ENCODE results near the gene ZNF821.
"Not testable (repeated sequence)": the region's sequence is repeated elsewhere in the genome, so short reads cannot be mapped to it uniquely, and the experiment has no call there.

- TF ChIP-seq POLR2A (IDR thresholded peaks at IDR 0.05; ENCODE audit: low read depth, low read length); CHD1 (IDR thresholded peaks at IDR 0.05; ENCODE audit: low read depth, low read length); PBX3 (IDR thresholded peaks at IDR 0.05; ENCODE audit: insufficient replicate concordance, low read depth, low read length); MEF2A (IDR thresholded peaks at IDR 0.05; ENCODE audit: insufficient read depth, low read depth, low read length); EP300 (IDR thresholded peaks at IDR 0.05; ENCODE audit: borderline replicate concordance in 1 of 2, control insufficient read depth in 1 of 2, low read depth in 2 of 2, low read length in 2 of 2); STAT3 (IDR thresholded peaks at IDR 0.05; ENCODE audit: low read depth, low read length); CTCF (IDR thresholded peaks at IDR 0.05 in 2 of 3, conservative IDR thresholded peaks at IDR 0.05 in 1 of 3; ENCODE audit: control insufficient read depth in 2 of 3, extremely low read depth in 1 of 3, insufficient read depth in 1 of 3, low read depth in 3 of 3, low read length in 3 of 3); YY1 (IDR thresholded peaks at IDR 0.05; ENCODE audit: low read depth, low read length); BCLAF1 (IDR thresholded peaks at IDR 0.05); RAD51 (IDR thresholded peaks at IDR 0.05); GABPA (IDR thresholded peaks at IDR 0.05; ENCODE audit: low read depth): not testable (repeated sequence)
- TF ChIP-seq, protein P1, sequence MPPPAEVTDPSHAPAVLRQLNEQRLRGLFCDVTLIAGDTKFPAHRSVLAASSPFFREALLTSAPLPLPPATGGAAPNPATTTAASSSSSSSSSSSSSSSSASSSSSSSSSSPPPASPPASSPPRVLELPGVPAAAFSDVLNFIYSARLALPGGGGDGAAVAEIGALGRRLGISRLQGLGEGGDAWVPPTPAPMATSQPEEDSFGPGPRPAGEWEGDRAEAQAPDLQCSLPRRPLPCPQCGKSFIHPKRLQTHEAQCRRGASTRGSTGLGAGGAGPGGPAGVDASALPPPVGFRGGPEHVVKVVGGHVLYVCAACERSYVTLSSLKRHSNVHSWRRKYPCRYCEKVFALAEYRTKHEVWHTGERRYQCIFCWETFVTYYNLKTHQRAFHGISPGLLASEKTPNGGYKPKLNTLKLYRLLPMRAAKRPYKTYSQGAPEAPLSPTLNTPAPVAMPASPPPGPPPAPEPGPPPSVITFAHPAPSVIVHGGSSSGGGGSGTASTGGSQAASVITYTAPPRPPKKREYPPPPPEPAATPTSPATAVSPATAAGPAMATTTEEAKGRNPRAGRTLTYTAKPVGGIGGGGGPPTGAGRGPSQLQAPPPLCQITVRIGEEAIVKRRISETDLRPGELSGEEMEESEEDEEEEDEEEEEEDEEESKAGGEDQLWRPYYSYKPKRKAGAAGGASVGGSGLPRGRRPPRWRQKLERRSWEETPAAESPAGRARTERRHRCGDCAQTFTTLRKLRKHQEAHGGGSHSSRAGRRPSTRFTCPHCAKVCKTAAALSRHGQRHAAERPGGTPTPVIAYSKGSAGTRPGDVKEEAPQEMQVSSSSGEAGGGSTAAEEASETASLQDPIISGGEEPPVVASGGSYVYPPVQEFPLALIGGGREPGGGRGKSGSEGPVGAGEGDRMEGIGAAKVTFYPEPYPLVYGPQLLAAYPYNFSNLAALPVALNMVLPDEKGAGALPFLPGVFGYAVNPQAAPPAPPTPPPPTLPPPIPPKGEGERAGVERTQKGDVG (CRISPR knock-in tag; IDR thresholded peaks at IDR 0.05) = not testable (repeated sequence)
Observed at GRCh38 chr16:71817155-71817500, 66.9 kb downstream of the ZNF821 start.

All from GM12878 (cell line).